Activated T-cell treated with anti-CD3 and anti-CD28 coated beads for 48 hours (primary cell): ENCODE results near the gene RGS3.

Experiments used
- DNase-seq: peaks from one replicate; pipeline ENCODE4 v3.0.0-alpha.2; 2020; ENCODE audit warnings: low read depth

Gene RGS3

GRCh38 chr9:113570749-113571711, 107.5 kb downstream of the RGS3 start:
- DNase-seq: no peak

GRCh38 chr9:113572076-113572861, 108.7 kb downstream of the RGS3 start:
- DNase-seq: no peak

- no peak for DNase-seq
Measured at GRCh38 chr9:113573046-113573958, 109.8 kb downstream of the RGS3 start.

- no peak for DNase-seq
Measured at GRCh38 chr9:113573959-113574352, 110.4 kb downstream of the RGS3 start.

- DNase-seq: no peak
Measured at GRCh38 chr9:113574441-113575262, 111.1 kb downstream of the RGS3 start.

GRCh38 chr9:113577525-113578261, 114.2 kb downstream of the RGS3 start:
- no peak for DNase-seq

GRCh38 chr9:113578279-113578865, 114.8 kb downstream of the RGS3 start:
- no peak for DNase-seq

GRCh38 chr9:113578882-113579282, 115.4 kb downstream of the RGS3 start:
- peak; percentile 81 for DNase-seq

GRCh38 chr9:113579283-113580040, 115.9 kb downstream of the RGS3 start:
- no peak for DNase-seq

- peak; percentile 69 for DNase-seq
Measured at GRCh38 chr9:113580041-113580953, 116.8 kb downstream of the RGS3 start.

GRCh38 chr9:113580954-113581311, 117.4 kb downstream of the RGS3 start:
- no peak for DNase-seq

- DNase-seq: peak; percentile 72
Measured at GRCh38 chr9:113581865-113582697, 118.6 kb downstream of the RGS3 start.

GRCh38 chr9:113582698-113583200, 119.2 kb downstream of the RGS3 start:
- no peak for DNase-seq

- no peak for DNase-seq
Measured at GRCh38 chr9:113583511-113584427, 120.2 kb downstream of the RGS3 start.

- DNase-seq: no peak
Measured at GRCh38 chr9:113584428-113585084, 121.0 kb downstream of the RGS3 start.
